HG03558 (cell line): ENCODE data around the gene HACD2.

ENCODE experiments used
- ATAC-seq: cut with Tn5 transposase; IDR thresholded peaks from one replicate; pipeline ENCODE4 v1.9.1; 2021; ENCODE audit warnings: moderate number of reproducible peaks; ENCODE audit not compliant: unreplicated experiment; ENCODE audit errors: extremely low read depth

Gene HACD2, protein sequence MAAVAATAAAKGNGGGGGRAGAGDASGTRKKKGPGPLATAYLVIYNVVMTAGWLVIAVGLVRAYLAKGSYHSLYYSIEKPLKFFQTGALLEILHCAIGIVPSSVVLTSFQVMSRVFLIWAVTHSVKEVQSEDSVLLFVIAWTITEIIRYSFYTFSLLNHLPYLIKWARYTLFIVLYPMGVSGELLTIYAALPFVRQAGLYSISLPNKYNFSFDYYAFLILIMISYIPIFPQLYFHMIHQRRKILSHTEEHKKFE

GRCh38 chr3:123584988-123585937 lies at the start of gene HACD2:
HACD2 (minus strand) TSS chr3:123585053; CDS start chr3:123585027, 26 bp downstream.
- ATAC-seq = peak; percentile 68

DNA sequence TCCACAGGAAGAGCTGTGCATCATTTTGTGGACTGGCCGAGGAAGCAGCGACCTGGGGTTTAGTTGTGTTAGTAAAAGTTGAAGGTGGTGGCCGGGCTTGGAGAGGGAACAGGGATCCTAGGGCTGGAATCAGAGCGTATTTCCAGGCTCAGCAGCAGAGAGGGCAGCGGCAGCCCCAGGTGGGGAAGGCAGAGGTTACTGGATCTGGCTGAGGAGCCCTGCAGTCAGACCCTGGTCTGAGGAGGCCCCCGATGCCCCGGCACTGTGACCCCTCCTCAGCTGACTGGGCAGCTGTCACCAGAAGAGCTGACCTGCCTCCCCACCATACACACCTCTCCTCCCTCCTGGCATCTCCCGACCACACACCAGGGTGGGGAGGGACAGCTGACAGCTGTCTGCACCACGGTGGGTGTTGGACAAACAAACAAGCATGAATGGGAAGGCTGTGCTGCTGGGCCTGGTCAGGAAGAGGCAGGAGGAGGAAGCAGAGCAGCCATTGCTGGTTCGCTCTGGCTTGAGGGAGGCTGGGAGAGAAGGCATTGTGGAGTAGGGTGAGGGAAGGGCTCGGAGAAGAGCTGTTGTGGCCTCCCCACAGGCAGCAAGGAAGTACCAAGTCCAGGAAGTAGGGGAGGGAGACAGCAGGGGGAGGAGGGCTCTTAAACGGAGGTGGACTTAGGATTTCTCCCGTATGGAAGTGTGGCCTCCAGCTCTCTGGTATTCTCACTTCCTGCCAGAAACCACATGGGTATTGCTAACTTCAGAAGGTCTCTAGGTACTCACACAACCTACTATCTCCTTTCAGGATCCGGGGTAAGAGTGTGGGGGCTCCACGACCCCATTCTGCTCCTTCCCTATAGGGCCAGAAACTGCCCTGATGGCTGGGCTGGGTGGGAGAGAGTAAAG lies 49.5 kb upstream of the HACD2 start:
- no peak for ATAC-seq

DNA sequence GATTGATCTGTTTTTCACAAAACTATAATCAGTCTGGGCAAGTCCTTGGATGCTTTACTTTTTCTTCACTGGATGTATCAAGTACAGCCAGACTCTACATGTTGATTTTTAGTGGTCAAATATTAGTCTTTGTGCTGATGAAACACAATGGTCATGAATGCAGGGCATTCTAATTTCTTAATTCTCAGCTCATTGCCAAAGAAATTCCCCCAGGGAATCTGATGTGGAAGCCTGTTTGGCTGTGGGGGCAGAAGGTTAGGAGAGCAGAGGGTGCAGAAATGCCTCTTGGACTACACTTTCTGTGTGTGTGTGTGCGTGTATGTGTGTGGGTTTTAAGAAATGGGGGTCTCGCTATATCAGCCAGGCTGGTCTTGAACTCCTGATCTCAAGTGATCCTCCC lies 48.7 kb upstream of the HACD2 start:
- no peak for ATAC-seq

DNA sequence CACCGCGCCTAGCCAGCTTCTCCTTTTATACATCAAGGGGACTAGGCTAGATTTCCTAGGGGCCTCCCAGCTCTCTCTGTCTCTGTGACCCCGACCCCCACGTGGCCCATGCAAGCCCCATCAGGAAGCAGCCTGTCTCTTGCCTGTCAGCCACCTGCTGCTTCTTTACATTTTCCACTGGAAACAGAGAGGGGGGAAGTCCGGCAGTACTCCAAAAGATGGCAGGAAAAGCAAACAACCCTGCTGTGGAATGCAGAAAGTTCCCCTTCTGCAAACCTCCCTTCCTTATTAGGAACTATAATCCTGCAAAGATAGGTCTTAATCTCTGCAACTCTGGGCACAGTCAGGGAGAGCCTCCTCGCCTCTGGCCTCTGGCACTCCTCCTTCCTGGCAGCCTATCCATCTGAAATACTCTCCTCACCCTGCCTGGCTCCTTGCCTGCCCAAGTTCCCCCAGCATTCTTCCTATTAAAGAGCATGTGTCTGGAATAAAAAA lies 47.4 kb upstream of the HACD2 start:
- ATAC-seq = no peak

GRCh38 chr3:123629747-123630047 lies 44.8 kb upstream of the HACD2 start:
- no peak for ATAC-seq

- no peak for ATAC-seq
Observed at GRCh38 chr3:123628996-123629746, 44.3 kb upstream of the HACD2 start.

GRCh38 chr3:123627673-123628670 lies 43.1 kb upstream of the HACD2 start:
- no peak for ATAC-seq

- no peak for ATAC-seq
Observed at GRCh38 chr3:123626881-123627280, 42.0 kb upstream of the HACD2 start.

GRCh38 chr3:123624302-123624701 lies 39.4 kb upstream of the HACD2 start:
- no peak for ATAC-seq

DNA sequence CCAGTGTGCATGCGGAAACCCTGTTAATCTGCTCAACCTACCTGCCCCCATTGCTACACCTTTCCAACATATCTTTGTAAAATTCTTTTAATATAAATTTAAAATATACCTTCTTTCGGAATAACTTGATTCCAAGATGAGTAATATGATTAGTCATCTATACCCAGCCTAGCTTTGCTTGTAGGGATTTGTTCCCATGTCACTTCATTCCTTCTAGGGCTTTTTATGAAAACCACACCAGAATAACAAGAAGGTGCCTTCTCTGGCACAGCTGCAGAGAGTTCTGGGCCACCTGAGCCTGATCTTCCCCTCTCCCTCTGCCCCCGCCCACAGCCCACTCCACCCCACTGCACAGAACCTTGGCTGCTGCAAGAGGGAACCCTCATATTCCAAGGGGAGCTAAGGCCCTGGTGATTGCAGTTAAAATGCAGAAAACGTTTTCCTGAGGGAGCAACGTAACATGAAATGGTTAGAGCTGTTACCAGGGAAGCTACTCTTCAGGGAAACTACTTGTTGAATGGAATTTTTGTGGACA lies 38.6 kb upstream of the HACD2 start:
- no peak for ATAC-seq

DNA sequence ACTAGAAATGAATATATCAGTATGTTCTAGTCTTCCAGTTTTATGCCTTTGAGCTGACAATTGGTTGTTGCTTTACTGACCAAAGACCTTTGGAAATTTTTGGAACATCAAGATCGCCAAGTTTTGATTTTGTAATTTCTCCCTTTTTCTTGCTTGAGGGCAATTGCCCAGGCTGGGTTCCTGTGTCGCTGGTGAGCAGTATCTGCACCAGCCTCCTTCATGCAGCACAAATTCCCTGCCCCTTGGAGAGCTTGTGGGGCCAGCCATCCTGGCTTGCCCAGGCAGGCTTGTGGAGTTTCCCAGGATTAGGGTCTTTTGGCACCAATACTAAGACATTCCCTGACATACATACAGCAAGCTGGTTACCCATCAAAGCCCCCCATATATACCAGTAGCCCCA lies 37.9 kb upstream of the HACD2 start:
- no peak for ATAC-seq

DNA sequence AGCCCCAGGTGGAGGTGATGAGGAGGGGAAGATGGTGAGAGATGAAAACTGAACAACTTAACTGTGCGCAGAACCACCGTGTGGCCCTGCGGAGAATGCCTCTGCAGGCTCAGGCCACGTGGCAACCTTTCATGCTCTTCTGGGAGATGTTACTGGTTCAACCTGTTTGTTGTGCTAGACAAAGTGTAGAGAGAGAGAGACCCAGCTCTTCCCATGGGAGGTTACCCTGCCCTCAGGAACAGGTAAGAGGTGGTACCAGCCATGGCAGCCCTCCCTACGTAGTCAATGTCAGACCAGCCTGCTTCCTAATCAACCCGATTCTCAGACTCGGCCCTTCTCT lies 37.0 kb upstream of the HACD2 start:
- no peak for ATAC-seq

GRCh38 chr3:123621186-123621849 lies 36.5 kb upstream of the HACD2 start:
- no peak for ATAC-seq

DNA sequence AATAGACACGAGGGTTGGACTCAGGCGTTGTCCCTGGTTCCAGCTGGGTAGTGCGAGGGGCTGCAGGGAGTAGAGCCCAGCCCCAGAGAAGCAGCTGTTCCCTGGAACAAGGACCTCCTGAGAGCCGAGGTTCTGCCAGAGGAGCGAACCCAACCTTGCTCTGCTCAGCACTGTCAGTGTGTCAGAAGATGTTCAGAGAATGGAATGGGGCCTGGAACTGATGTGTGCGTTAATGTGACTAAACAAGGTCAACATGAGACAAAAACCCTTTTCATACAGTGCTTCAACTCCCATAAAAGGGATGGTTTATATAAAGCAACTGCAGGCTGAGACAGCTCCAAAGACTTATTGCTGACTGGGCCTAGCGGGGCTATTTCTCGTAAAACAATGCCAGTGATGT lies 35.5 kb upstream of the HACD2 start:
- no peak for ATAC-seq

- ATAC-seq = no peak
Observed at GRCh38 chr3:123618768-123619484, 34.1 kb upstream of the HACD2 start.

- ATAC-seq = no peak
Observed at GRCh38 chr3:123618076-123618708, 33.3 kb upstream of the HACD2 start.

- no peak for ATAC-seq
Observed at GRCh38 chr3:123616593-123616992, 31.7 kb upstream of the HACD2 start.
